ENCODE measurements around the gene ANO3. TPM values are rescaled to one million over a fixed set of nuclear protein-coding genes. Genes with fewer than 3 reads are reported as not detected.

The ANO3 gene
- total RNA-seq (2022; extraction: Qiagen RNA extraction; ENCODE audit: low read depth): 0.01 to 0.06 TPM in 2 of 5 replicates, not detected in the others

GRCh38 chr11:26331911-26332571, at the start of gene ANO3:
Gene ANO3 (plus strand): TSS chr11:26332130. CDS start chr11:26332276, 146 bp downstream.

GRCh38 chr11:26571861-26572654, 240.1 kb downstream of the ANO3 start, which contains the start of gene MUC15:
Gene MUC15 (minus strand): TSS chr11:26572263. CDS start chr11:26567094, 5,169 bp downstream.

Other genes starting within 250 kb of the ANO3 start
- not detected in 5 replicates for gene MUC15, start 240.1 kb downstream of the ANO3 start, total RNA-seq (2022; extraction: Qiagen RNA extraction; ENCODE audit: low read depth)

Measured in A549 treated with DMSO at 1 μM for 4 hours (cell line).